Body of pancreas (tissue), 4 donors: ENCODE data around the gene DISP2.

ENCODE experiments used
- POLR2A ChIP-seq, 3 donors: fragments of 450-650 bp; IDR thresholded peaks; one replicate each; pipeline ENCODE4 v1.6.1; 2016; ENCODE audit warnings: antibody characterized with exemption in 3 of 3, mild to moderate bottlenecking in 2 of 3
- TF ChIP-seq, protein P1 (sequence below), 7 experiments: fragments of 450-650 bp in 4 of 7; fragments of 200-600 bp in 3 of 7; sonication (generic) in 3 of 7; IDR thresholded peaks; one replicate each; pipeline ENCODE4 v1.5.1; 2016 to 2019; ENCODE audit warnings: antibody characterized with exemption in 7 of 7

DNA sequence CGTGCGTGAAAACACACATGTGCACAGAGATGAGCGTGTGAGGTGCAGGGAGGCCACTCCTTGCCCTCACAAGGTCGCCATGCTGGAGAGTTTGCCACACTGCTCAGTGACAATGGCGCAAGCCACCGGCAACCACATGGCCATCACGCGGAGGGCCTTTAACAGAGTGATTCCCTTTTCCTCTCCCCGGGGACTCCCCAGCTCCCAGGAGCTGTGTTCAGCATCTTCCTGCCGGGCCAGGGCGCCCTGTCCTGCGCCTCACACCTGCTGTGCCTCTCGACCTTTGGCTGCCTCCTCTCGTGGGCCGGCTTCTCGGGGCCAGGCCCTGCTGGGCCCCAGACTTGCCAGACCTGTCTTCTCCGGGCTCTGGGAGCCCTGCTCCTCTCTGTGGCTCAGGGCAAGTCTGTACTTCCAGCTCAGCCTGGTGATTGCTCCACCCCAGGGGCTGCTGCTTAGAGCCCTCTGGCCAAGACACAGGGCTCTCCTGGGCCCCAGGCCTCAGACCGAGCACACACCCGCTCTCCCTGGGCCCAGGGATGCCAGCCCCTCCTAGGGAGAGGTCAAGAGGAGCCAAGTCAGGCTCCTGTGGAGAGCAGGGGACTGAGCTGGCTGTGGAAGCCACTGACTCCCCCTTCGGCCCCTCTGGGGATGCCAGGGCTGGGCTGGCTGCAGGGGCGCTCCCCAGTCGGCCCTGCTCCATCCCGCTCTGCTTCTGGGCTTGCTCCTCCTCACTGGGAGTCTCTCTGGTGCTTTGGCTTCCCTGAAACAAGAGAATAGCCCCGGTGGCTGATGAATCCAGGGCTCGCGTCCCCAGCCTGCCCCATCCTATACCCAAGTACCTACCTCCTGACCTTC, 22.9 kb upstream of the DISP2 start:
- TF ChIP-seq, protein P1, sequence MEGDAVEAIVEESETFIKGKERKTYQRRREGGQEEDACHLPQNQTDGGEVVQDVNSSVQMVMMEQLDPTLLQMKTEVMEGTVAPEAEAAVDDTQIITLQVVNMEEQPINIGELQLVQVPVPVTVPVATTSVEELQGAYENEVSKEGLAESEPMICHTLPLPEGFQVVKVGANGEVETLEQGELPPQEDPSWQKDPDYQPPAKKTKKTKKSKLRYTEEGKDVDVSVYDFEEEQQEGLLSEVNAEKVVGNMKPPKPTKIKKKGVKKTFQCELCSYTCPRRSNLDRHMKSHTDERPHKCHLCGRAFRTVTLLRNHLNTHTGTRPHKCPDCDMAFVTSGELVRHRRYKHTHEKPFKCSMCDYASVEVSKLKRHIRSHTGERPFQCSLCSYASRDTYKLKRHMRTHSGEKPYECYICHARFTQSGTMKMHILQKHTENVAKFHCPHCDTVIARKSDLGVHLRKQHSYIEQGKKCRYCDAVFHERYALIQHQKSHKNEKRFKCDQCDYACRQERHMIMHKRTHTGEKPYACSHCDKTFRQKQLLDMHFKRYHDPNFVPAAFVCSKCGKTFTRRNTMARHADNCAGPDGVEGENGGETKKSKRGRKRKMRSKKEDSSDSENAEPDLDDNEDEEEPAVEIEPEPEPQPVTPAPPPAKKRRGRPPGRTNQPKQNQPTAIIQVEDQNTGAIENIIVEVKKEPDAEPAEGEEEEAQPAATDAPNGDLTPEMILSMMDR (IDR thresholded peaks at IDR 0.05) = no peak
- no peak for TF ChIP-seq POLR2A (IDR thresholded peaks at IDR 0.05)
